ENCODE measurements around the gene STAT5A.
A peak's percentile ranks its signal among the peaks of the same experiment; 100 is the strongest.
"Not testable (repeated sequence)": the region's sequence is repeated elsewhere in the genome, so short reads cannot be mapped to it uniquely, and the experiment has no call there.

The STAT5A gene

GRCh38 chr17:42287977-42288802 is at the start of gene STAT5A:
Gene STAT5A, plus strand, starts transcription at chr17:42288498. Its CDS starts 914 bp downstream, at chr17:42289412.
- peak; percentile 73 for DNase-seq (ENCODE audit: low read depth)

GRCh38 chr17:42239576-42239975 is 48.7 kb upstream of the STAT5A start:
- DNase-seq (ENCODE audit: low read depth): not testable (repeated sequence)

- no peak for DNase-seq (ENCODE audit: low read depth)
Observed at GRCh38 chr17:42240201-42240600, 48.1 kb upstream of the STAT5A start.

GRCh38 chr17:42240863-42241262 is 47.4 kb upstream of the STAT5A start:
- not testable (repeated sequence) for DNase-seq (ENCODE audit: low read depth)

- no peak for DNase-seq (ENCODE audit: low read depth)
Observed at GRCh38 chr17:42241871-42242270, 46.4 kb upstream of the STAT5A start.

- DNase-seq (ENCODE audit: low read depth): no peak
Observed at GRCh38 chr17:42243493-42243982, 44.8 kb upstream of the STAT5A start.

- not testable (repeated sequence) for DNase-seq (ENCODE audit: low read depth)
Observed at GRCh38 chr17:42244116-42244515, 44.2 kb upstream of the STAT5A start.

GRCh38 chr17:42245183-42245582 is 43.1 kb upstream of the STAT5A start:
- DNase-seq (ENCODE audit: low read depth): not testable (repeated sequence)

- DNase-seq (ENCODE audit: low read depth): no peak
Observed at GRCh38 chr17:42246515-42246914, 41.8 kb upstream of the STAT5A start.

- peak; percentile 53 for DNase-seq (ENCODE audit: low read depth)
Observed at GRCh38 chr17:42247734-42248133, 40.6 kb upstream of the STAT5A start.

GRCh38 chr17:42248351-42249179 is 39.7 kb upstream of the STAT5A start:
- peak; percentile 81 for DNase-seq (ENCODE audit: low read depth)

- DNase-seq (ENCODE audit: low read depth): no peak
Observed at GRCh38 chr17:42249681-42250446, 38.4 kb upstream of the STAT5A start.

- DNase-seq (ENCODE audit: low read depth): no peak
Observed at GRCh38 chr17:42251115-42251514, 37.2 kb upstream of the STAT5A start.

- DNase-seq (ENCODE audit: low read depth): no peak
Observed at GRCh38 chr17:42252597-42253550, 35.4 kb upstream of the STAT5A start.

GRCh38 chr17:42253578-42253977 is 34.7 kb upstream of the STAT5A start:
- DNase-seq (ENCODE audit: low read depth): no peak

- DNase-seq (ENCODE audit: low read depth): no peak
Observed at GRCh38 chr17:42255445-42255844, 32.9 kb upstream of the STAT5A start.

GRCh38 chr17:42260318-42260717 is 28.0 kb upstream of the STAT5A start:
- DNase-seq (ENCODE audit: low read depth): no peak

- not testable (repeated sequence) for DNase-seq (ENCODE audit: low read depth)
Observed at GRCh38 chr17:42264366-42264765, 23.9 kb upstream of the STAT5A start.

- no peak for DNase-seq (ENCODE audit: low read depth)
Observed at GRCh38 chr17:42266462-42266861, 21.8 kb upstream of the STAT5A start.

- DNase-seq (ENCODE audit: low read depth): no peak
Observed at GRCh38 chr17:42266918-42267766, 21.2 kb upstream of the STAT5A start.

Measured in stromal cell of bone marrow (primary cell).